ENCODE measurements around the gene TMEM151B.

- no peak for TF ChIP-seq EZH2 (IDR thresholded peaks at IDR 0.05)
- TF ChIP-seq POLR2AphosphoS5 (IDR thresholded peaks at IDR 0.05; ENCODE audit: borderline replicate concordance, low read depth, low read length), result no peak
Observed at GRCh38 chr6:44316481-44316880, 46.2 kb downstream of the TMEM151B start.

All from SK-N-MC (cell line).